GM21529 (cell line): Measurements from ENCODE around the gene STPG2.

Experiments used
- ATAC-seq: cut with Tn5 transposase; IDR thresholded peaks from one replicate; pipeline ENCODE4 v1.9.1; 2021; ENCODE audit not compliant: unreplicated experiment

The STPG2 gene

GRCh38 chr4:97836662-97837061, 306.6 kb downstream of the STPG2 start:
- ATAC-seq = no peak

- ATAC-seq = no peak
Observed at GRCh38 chr4:97828646-97829045, 314.6 kb downstream of the STPG2 start.

- no peak for ATAC-seq
Observed at GRCh38 chr4:97819294-97819693, 324.0 kb downstream of the STPG2 start.

DNA sequence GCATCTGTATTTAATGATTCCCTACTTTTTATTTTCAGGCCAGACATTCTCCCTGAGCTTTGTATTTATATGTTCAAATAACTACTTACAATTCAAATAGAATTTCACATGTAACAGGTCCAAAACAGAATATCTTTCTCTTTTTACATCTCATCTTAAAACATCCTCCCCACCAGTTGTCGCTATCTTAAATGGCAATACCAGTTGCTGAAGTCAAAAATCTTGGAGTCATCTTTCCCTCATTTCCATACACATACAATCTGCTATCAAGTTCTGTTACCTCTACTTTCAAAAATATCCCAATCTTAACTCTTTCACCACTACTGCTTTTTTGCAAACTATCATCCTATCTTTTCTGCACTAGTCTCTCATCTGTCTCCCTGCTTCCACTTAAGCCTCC, 330.5 kb downstream of the STPG2 start:
- no peak for ATAC-seq

DNA sequence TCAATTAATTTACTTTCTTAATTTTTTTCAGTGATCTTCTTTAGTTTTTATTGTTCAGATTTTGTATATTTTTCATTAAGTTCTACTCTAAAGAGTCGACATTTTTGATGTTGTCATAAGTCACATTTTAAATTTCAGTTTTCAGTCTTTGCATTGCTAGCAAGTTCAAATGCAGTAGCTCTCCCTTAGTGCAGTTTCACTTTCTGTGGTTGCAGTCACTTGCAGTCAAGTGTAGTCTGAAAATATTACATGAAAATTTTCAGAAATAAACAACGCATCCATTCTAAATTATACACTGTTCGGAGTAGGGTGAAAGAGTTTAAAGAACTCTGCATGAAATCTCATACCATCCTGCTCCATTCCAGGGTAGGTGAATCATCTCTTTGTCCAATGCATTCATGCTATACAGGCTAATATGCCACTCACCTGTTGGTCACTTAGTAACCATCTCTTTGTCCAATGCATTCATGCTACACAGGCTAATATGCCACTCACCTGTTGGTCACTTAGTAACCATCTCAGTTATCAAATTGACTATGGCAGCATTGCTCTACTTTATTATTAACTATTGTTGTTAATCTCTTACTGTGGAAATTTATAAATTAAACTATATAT, 356.9 kb downstream of the STPG2 start:
- no peak for ATAC-seq

- ATAC-seq = no peak
Observed at GRCh38 chr4:97778174-97778573, 365.1 kb downstream of the STPG2 start.

GRCh38 chr4:97774347-97774989, 368.8 kb downstream of the STPG2 start:
- ATAC-seq = no peak

GRCh38 chr4:97770222-97770621, 373.1 kb downstream of the STPG2 start:
- ATAC-seq = no peak

DNA sequence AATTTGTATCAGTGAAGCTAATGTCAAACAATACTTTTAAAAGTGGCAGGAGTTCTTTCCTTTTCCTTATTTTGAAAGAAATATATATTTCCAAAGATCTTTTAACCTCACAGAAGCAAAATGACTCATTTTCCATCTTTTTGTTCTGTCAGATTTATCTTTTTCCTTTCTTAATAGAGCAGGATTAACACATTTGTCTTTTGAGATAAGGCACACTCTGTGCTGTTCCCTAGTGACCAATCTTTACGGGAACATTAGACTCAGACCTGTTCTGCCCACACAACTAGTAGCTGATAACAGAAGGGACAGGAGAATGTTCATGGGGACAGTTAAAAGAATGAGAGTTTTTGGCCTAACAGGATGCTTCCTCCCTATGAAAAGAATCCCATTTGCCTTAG, 381.2 kb downstream of the STPG2 start:
- ATAC-seq = no peak

GRCh38 chr4:97761445-97762114, 381.7 kb downstream of the STPG2 start:
- no peak for ATAC-seq

DNA sequence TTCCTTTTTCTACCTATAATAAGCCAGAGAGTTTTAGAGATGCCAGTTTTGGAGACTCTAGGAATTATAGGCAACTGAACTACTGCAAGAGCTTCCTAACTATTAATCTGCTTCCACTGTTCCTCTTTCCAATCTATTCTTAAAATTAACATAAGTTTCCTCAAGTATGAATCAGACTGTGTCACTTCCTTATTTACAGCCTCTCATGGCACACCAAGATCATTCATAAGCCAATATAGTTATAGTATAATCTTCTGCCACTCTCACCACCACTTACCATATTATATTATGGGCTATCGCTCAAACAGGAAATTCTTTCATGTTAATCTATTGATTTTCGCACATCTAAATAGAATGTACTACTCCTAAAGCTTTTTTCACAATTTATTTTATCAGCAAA, 383.5 kb downstream of the STPG2 start:
- no peak for ATAC-seq

DNA sequence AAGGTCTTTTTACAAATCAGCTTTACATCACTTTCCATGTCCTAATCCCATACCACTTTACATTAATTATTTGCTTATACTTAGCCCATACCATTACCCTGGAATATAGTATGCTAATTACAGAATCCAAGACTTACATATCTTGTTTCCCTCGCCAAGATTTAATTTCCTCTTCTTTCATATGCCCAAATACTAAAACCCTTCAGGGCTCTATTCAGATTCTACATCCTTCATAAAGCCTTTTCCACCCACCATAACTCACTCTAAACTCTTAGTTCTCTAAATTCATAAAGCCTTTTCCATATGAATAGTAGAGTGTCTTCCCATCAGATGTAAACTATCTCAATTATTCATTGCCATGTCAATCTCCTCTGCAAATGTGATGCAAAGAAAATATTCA, 390.7 kb downstream of the STPG2 start:
- no peak for ATAC-seq

GRCh38 chr4:97747945-97748344, 395.3 kb downstream of the STPG2 start:
- ATAC-seq = no peak

- no peak for ATAC-seq
Observed at GRCh38 chr4:97720869-97721432, 422.3 kb downstream of the STPG2 start.

- no peak for ATAC-seq
Observed at GRCh38 chr4:97691111-97691605, 452.1 kb downstream of the STPG2 start.

DNA sequence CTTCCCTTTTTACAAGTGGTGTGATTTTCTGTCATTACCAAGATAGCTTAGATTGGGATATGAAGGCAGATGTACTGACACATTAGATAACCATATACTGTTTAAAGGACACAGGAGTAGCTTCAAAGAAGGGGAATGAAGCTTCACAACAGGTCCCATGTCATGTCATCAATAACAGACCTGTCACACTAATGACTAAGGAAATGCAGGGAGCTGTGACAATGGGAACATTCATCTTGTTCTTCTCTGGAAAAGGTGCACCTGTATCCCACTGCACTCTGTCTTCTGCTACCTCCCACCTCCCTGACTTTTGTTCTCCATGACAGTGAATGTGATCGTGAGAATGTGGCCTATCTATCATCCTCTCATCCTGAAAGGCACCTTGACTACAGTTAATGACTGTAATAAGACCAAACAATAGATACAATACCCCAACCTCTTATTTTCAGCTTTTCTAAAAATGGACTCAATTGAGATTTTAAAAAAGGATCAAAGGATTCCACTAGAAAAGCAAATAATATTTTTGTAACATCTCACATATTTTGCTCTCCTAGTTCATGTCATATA, 472.5 kb downstream of the STPG2 start:
- ATAC-seq = no peak

- ATAC-seq = no peak
Observed at GRCh38 chr4:97665553-97665952, 477.7 kb downstream of the STPG2 start.

- ATAC-seq = no peak
Observed at GRCh38 chr4:97664741-97665140, 478.5 kb downstream of the STPG2 start.

- no peak for ATAC-seq
Observed at GRCh38 chr4:97662133-97662532, 481.1 kb downstream of the STPG2 start.

GRCh38 chr4:97656044-97656720, 487.1 kb downstream of the STPG2 start:
- no peak for ATAC-seq

- ATAC-seq = no peak
Observed at GRCh38 chr4:97653701-97654100, 489.6 kb downstream of the STPG2 start.
